Fibroblast of skin of back (primary cell): ENCODE results near the gene LMCD1.

Experiments used
- DNase-seq: peaks from one replicate; pipeline ENCODE4 v3.0.0-alpha.2; 2013

Gene LMCD1

DNA sequence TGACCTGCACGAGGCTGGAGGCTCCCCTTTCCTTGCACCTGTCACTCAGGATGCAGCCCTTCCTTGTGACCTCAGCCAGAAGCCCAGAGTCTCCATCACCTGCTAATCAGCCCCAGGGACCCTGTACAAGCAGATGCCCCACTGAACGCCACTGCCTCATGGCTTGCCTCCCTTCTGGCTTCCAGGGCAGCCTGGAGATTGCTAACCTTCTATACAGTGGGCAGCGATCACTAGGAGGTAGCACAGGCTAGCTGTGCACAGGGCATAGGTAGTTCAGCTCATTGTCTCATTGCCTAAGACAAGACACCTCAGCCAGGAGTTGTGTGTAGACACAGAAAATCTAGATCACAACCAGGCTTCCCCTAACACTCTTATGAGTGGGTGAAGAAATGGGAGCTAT is 93.6 kb downstream of the LMCD1 start:
- DNase-seq: no peak

- DNase-seq: no peak
These were observed 94.1 kb downstream of the LMCD1 start for GRCh38 chr3:8595695-8596115.

DNA sequence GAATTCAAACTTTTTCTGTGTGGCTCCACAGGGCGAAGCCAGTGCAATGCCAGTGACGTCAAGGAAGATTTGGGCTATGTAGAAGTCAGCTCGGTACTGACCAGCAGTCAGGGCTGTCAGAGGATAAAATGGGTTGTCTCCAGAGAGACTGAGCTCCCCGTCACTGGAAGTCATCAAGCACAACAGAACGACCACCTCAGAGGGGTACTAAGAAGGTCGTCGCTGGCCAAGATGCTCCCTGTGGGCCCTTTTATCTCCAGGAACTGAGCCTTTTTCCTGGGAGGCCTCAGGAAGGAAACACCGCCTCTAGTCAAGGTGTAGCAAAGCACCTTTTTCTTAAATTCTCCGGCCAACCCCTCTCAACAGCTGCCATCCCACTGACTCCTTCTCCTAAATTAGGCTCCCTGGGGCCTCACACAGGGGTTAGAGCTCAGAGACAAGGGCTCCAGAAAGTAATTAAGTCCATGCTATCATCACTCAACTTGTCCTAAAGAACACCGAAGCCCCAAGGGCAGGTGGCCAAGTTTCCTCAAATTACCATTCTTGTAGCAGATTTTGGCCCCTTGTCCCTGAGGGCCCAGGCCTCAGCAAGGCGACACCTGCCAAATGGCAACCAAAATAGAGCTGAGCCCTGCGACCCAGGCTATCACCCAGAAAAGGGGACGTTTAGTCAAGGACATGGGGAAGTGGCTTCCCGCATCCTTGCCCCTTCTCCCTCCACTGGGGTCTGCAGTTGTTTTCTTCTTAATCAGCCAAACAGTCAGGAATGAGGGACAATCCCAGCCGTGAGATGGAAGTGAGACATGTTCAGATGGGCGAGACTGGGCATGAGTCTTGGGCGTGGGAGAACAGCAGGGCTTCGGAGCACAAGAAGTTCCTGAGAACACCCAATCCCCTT is 94.9 kb downstream of the LMCD1 start:
- no peak for DNase-seq

- no peak for DNase-seq
These were observed 95.7 kb downstream of the LMCD1 start for GRCh38 chr3:8597219-8597853.

DNA sequence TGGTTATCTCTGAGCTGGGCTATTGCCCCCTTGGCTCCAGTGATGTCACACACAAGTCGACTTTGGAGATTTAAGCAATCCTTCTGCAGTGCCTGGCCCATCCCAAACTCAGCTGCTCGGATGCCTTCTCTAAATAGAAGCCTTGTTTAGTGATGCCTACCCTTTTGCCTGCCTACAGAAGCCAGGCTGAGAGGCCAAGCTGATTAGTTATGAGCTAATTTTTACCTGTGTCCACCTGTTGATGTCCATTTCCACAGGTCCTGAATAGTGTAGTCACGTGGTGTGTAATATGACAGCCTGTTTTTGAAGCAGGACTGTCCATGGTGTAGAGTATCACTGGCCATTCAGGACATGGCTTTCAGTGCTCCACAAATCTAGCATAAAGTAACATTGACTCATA is 97.5 kb downstream of the LMCD1 start:
- no peak for DNase-seq

GRCh38 chr3:8600457-8600856 is 98.8 kb downstream of the LMCD1 start:
- DNase-seq: no peak

DNA sequence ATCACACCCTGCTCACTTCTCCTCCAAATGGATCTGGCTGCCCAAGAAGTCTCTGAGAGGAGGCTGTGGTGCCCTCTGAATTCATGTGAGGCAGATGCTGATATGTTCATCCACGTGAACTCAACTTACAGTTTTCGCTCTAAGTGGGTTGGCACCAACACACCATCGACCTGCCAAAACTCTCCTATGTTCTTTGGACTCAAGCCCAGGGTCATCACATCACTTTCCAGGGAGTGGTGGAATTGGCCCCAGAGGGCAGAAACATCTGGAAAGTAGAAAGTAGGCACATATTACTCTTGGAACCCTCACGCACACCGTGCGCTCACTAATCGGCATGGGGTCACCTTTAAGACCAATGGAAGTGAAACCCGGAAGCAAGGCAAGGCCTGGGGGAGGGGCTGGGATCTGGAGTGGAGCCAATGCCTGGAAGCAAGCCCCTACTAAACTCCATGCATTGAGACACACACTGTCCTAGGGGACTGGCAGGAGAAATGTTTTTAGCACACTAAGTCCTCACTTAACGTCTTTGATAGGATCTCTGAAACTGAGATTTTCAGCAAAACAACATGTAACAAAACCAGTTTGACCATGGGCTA is 101.6 kb downstream of the LMCD1 start:
- no peak for DNase-seq

GRCh38 chr3:8604006-8604405 is 102.4 kb downstream of the LMCD1 start:
- DNase-seq: no peak

GRCh38 chr3:8604988-8605387 is 103.4 kb downstream of the LMCD1 start:
- DNase-seq: no peak

DNA sequence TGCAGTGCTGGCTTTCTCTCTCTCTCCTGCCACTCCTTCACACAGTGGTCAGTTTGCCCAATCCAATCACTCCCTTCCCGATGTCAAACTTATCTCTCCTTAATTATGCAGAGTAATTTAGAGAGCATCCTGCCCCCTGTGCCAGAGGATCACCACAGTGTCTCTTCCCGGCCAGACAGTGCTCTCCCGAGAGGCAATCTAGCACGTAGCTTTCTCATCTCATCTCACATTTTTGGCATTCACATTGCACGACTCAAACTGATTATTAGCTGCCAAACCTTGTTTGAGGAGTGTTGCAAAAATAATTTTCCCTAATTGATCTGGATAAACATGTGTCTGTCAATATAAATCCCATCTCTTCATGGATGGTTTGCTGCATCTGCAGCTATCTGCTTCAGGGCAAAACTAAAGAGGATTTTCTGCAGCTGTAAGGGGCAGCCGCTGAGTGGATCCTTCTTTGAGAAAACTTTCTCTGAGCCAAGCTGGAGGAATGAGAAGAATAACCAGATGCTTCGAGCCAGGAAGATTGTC is 105.1 kb downstream of the LMCD1 start:
- DNase-seq: peak; percentile 43

- peak; percentile 77 for DNase-seq
These were observed 105.8 kb downstream of the LMCD1 start for GRCh38 chr3:8607234-8608040.

GRCh38 chr3:8608041-8608790 is 106.6 kb downstream of the LMCD1 start:
- no peak for DNase-seq

DNA sequence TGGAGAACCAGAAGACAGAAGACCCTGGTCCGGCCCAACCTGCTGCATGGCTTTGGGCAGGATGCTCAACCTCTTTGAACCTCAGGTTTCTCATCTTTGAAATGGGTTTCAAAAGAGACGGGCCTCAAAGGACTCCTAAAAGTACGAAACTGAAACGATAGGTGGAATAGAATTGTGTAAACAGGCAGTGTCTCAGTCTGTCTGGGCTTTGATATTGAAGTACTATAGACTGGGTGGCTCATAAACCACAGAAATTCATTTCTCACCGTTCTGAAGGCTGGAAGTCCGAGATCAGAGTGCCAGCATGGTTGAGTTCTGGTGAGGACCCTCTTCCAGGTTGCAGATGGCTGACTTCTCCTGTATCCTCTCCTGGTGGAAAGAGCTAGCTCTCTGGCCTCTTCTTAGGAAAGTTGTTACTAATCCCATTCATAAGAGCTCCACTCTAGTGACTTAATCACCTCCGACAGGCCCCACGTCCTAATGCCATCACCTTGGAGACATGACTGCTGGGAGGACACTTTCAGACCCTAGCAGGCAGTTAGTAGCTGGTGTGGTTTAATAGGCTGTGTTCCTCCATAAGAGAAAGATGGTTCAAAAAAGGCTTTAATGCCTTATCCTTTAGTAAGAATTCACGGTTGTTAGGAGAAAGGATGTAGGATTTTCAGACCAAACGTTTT is 107.3 kb downstream of the LMCD1 start:
- DNase-seq: no peak

- no peak for DNase-seq
These were observed 109.3 kb downstream of the LMCD1 start for GRCh38 chr3:8610951-8611350.

DNA sequence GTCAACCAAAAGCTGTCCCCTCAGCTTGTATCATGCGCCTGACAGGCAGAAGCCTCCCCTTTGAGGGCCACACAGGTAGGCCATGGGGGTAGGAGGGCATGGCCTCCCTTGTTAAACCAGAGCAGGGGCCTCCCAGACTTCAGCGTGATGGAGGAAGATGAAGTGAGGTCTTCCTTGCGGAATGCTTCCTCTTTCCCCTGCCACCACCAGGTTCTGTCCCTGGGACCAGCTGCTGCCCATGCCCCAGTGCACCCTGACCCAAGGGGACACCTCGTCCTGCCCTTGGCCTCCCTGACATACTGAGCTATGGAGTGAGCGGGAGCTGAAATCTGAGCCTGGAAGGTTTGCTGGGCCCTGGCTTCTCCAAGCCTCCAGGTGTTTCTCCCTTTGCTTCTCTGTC is 116.3 kb downstream of the LMCD1 start:
- DNase-seq: no peak

- no peak for DNase-seq
These were observed 117.3 kb downstream of the LMCD1 start for GRCh38 chr3:8618950-8619349.

GRCh38 chr3:8619548-8619947 is 117.9 kb downstream of the LMCD1 start:
- DNase-seq: peak; percentile 79

GRCh38 chr3:8621141-8621540 is 119.5 kb downstream of the LMCD1 start:
- DNase-seq: no peak

GRCh38 chr3:8621872-8622271 is 120.2 kb downstream of the LMCD1 start:
- peak; percentile 85 for DNase-seq

- peak; percentile 70 for DNase-seq
These were observed 121.5 kb downstream of the LMCD1 start for GRCh38 chr3:8622873-8623691.
